Prostate gland (tissue), 2 donors: Measurements from ENCODE around the gene URM1. TPM values are rescaled to one million over a fixed set of nuclear protein-coding genes. Genes with fewer than 3 reads are reported as not detected.

Experiments used
- DNase-seq: peaks from one replicate; pipeline ENCODE4 v3.0.0-alpha.2; 2019; ENCODE audit warnings: low spot score
- H3K27ac ChIP-seq, 2 donors: fragments of 200-600 bp; sonication (generic); 2 replicates each; pipeline ENCODE4 v1.5.1; 2017 to 2019
- H3K27me3 ChIP-seq: fragments of 200-600 bp; sonication (generic); replicated peaks from 2 replicates; pipeline ENCODE4 v1.5.1; 2019; ENCODE audit not compliant: insufficient read depth
- H3K36me3 ChIP-seq, 2 donors: fragments of 200-600 bp; sonication (generic); 1 replicate in 1 of 2; 2 replicates in 1 of 2; pipeline versions ENCODE4 v1.5.1 to v1.8.1; 2017 to 2019
- H3K4me1 ChIP-seq: fragments of 200-600 bp; sonication (generic); replicated peaks from 2 replicates; pipeline ENCODE4 v1.5.1; 2019
- H3K4me3 ChIP-seq, 2 donors: fragments of 200-600 bp; sonication (generic); 2 replicates each; pipeline ENCODE4 v1.5.1; 2017 to 2019
- H3K9me3 ChIP-seq: fragments of 200-600 bp; sonication (generic); 2 replicates; pipeline ENCODE4 v1.5.1; 2017
- CTCF ChIP-seq, 4 experiments: fragments of 200-600 bp in 2 of 4; fragments of 450-650 bp in 2 of 4; sonication (generic) in 2 of 4; IDR thresholded peaks; 1 replicate in 3 of 4; 2 replicates in 1 of 4; pipeline ENCODE4 v1.5.1; 2016 to 2019; ENCODE audit warnings: antibody characterized with exemption in 4 of 4, mild to moderate bottlenecking in 2 of 4, moderate library complexity in 2 of 4
- POLR2A ChIP-seq: fragments of 450-650 bp; IDR thresholded peaks from one replicate; pipeline ENCODE4 v1.6.1; 2016; ENCODE audit warnings: antibody characterized with exemption, mild to moderate bottlenecking
- POLR2AphosphoS5 ChIP-seq: sonication (generic); formaldehyde crosslinking; IDR thresholded peaks from one replicate; pipeline ENCODE4 v1.6.1; 2017; ENCODE audit warnings: antibody characterized with exemption
- WGBS: methylation state at CpG from one replicate; pipeline ENCODE4 v1.1.5; 2018; 5-methylcytosine and 5-hydroxymethylcytosine counted together
- intact Hi-C: fragments of 100-400 bp; cut with DNase I; formaldehyde crosslinking; loops from one replicate; pipeline ENCODE4 v1.14.2; 2022
- total RNA-seq, 2 donors: library from RNA; depleted of rRNA; stranded (reverse); fragments of >200 nt; gene quantifications; one replicate each; pipeline ENCODE4 v1.1.0, GENCODE V29; 2016

URM1 gene
- total RNA-seq, 2 donors from 2014 or later: 33.2 to 41.7 TPM

- H3K36me3 ChIP-seq: no peaks in the 10 kb centered on the region
Measured at GRCh38 chr9:128424268-128424780, 53.1 kb downstream of the URM1 start.

GRCh38 chr9:128428644-128429512 is 57.7 kb downstream of the URM1 start:
- Histone ChIP-seq H3K27ac (no peak overlapping the region), H3K27me3 (no peaks in the 10 kb centered on the region), H3K4me1 (no peaks in the 10 kb centered on the region), H3K36me3 (no peaks in the 10 kb centered on the region), H3K4me3 (no peak overlapping the region), H3K9me3 (no peaks in the 10 kb centered on the region)
- no peak for DNase-seq
- intact Hi-C loops: no loop called here
- TF ChIP-seq POLR2AphosphoS5 (no peak), POLR2A (no peak), CTCF (IDR thresholded peaks at IDR 0.05) (no peak)
- 81% methylated on average over 21 of the region's 22 CpGs for WGBS

More at GRCh38 chr9:128424268-128424780, 53.1 kb downstream of the URM1 start:
- no peak for DNase-seq
- intact Hi-C loops: no loop called here
- 94% methylated on average over 15 of the region's 15 CpGs for WGBS
- Histone ChIP-seq H3K4me1 (no peaks in the 10 kb centered on the region), H3K4me3 (no peak overlapping the region), H3K27me3 (no peaks in the 10 kb centered on the region), H3K27ac (no peak overlapping the region), H3K9me3 (no peaks in the 10 kb centered on the region)
- TF ChIP-seq POLR2AphosphoS5 (no peak), CTCF (IDR thresholded peaks at IDR 0.05) (no peak), POLR2A (no peak)

GRCh38 chr9:128429513-128430086 is 58.4 kb downstream of the URM1 start:
- intact Hi-C loops: no loop called here

GRCh38 chr9:128431207-128431606 is 60.0 kb downstream of the URM1 start:
- intact Hi-C loops: no loop called here
- Histone ChIP-seq H3K27me3 (no peaks in the 10 kb centered on the region), H3K36me3 (no peaks in the 10 kb centered on the region), H3K9me3 (no peaks in the 10 kb centered on the region), H3K27ac (no peak overlapping the region), H3K4me3 (no peak overlapping the region), H3K4me1 (no peaks in the 10 kb centered on the region)
- WGBS: 88% methylated on average over 8 of the region's 8 CpGs
- no peak for TF ChIP-seq POLR2A
- TF ChIP-seq CTCF (IDR thresholded peaks at IDR 0.05): no peak
- no peak for TF ChIP-seq POLR2AphosphoS5
- DNase-seq: no peak

More at GRCh38 chr9:128429513-128430086, 58.4 kb downstream of the URM1 start:
- no peak for DNase-seq
- TF ChIP-seq CTCF (IDR thresholded peaks at IDR 0.05) (no peak), POLR2AphosphoS5 (no peak), POLR2A (no peak)
- Histone ChIP-seq H3K4me3 (no peak overlapping the region), H3K36me3 (no peaks in the 10 kb centered on the region), H3K9me3 (no peaks in the 10 kb centered on the region), H3K4me1 (no peaks in the 10 kb centered on the region), H3K27ac (no peak overlapping the region), H3K27me3 (no peaks in the 10 kb centered on the region)
- WGBS: 88% methylated on average over 13 of the region's 13 CpGs
